Retinal pigment epithelial cell (primary cell): Measurements from ENCODE around the gene VEGFB.
"Not testable (repeated sequence)": the region's sequence is repeated elsewhere in the genome, so short reads cannot be mapped to it uniquely, and the experiment has no call there.

Experiments
- DNase-seq: peaks from one replicate; pipeline ENCODE4 v3.0.0-alpha.2; 2010; ENCODE audit warnings: low read depth
- H3K4me3 ChIP-seq: 2 replicates; pipeline ENCODE4 v1.5.1; 2011; ENCODE audit warnings: mild to moderate bottlenecking, low read length, control low read depth, moderate library complexity
- TF ChIP-seq, protein P1 (sequence below): conservative IDR thresholded peaks from 2 replicates; pipeline ENCODE4 v1.5.1; 2011; ENCODE audit warnings: low read depth, low read length, control low read depth, inconsistent platforms

Gene VEGFB

GRCh38 chr11:64244107-64244506 lies 9.7 kb downstream of the VEGFB start:
- DNase-seq, result no peak
- TF ChIP-seq, protein P1, sequence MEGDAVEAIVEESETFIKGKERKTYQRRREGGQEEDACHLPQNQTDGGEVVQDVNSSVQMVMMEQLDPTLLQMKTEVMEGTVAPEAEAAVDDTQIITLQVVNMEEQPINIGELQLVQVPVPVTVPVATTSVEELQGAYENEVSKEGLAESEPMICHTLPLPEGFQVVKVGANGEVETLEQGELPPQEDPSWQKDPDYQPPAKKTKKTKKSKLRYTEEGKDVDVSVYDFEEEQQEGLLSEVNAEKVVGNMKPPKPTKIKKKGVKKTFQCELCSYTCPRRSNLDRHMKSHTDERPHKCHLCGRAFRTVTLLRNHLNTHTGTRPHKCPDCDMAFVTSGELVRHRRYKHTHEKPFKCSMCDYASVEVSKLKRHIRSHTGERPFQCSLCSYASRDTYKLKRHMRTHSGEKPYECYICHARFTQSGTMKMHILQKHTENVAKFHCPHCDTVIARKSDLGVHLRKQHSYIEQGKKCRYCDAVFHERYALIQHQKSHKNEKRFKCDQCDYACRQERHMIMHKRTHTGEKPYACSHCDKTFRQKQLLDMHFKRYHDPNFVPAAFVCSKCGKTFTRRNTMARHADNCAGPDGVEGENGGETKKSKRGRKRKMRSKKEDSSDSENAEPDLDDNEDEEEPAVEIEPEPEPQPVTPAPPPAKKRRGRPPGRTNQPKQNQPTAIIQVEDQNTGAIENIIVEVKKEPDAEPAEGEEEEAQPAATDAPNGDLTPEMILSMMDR, result no peak
- H3K4me3 ChIP-seq, result no peak overlapping the region

DNA sequence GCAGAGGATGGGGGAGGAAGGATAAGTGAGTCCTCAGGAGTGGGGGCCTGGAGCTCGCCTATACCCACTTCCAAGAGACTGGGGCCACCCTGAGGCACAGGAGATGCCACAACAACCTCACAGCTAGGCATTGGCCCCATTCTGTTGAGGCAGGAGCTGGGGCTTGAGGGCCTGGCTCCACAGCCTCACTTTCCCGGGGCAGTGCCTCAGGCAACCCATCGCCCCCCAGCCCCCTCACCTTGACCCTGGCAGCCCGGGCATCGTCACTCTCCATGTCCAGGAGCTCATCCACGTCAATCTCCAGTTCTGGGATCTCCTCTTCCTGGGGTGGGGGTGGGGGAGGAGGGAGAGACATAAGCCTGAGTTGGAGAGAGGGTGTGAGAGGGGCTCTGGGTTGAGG lies 10.6 kb downstream of the VEGFB start:
- H3K4me3 ChIP-seq, result peak overlapping the region; percentile 90
- TF ChIP-seq, protein P1, result no peak
- no peak for DNase-seq

DNA sequence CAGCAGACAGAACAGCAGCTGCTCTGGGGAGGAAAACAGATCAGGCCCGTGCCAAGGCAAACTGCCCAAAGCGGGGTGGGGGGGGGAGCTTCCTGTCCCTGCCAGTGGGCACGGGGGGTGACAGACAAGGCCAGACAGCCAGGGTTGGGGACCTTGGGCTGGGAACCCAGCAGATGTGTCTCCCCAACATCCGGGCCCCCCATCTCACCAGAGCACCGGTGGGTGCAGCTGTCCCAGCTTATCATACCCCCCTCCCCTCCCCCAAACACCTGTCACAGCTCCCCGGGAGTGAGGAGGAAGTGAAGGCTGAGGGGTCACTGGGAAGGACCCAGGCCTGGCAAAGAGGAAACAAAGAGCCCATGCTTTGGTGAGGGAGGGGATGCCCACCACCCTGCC lies 11.0 kb downstream of the VEGFB start:
- TF ChIP-seq, protein P1, result no peak
- no peak for DNase-seq
- peak overlapping the region; percentile 90 for H3K4me3 ChIP-seq

DNA sequence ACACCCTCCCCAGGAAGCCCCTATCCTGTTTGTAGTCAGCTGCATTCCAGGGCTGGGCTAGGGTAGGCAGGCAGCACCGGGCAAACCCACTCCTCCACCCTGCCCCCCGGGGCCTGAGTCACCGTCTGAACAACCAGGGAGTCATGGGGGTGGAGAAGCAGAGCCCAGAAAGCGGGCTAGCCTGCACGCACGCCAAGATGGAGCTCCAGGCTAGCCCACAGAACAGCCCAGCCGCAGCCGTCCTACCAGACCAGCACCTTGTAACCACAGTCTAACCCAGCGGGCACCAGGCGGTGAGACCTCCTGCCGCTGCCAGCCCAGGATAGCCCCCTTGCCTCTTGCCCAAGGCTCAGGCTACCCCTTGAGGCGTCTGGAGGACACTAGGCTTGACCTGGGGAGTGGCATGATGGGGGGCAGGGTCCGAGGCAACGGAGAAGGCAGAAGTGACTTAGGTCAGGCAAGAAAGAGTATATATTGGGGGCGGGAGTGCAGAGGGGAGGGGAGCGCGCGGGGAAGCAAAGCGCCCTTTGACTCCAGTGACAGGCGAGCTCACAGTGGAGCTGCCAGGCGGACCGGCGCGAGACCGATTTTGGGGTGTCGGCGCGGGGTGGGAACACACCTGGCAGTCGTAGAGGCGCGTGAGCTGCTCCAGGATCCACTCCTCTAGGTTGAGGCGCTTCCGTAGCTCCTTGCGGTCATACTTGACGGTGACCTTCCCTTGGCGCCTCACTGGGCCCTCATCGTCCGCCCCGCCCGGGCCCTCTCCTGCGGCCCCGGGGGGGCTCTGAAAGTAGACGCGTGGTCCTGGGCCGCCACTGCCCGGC lies 11.6 kb downstream of the VEGFB start:
- peak; percentile 72 for DNase-seq

GRCh38 chr11:64246621-64246870 lies 12.2 kb downstream of the VEGFB start:
- H3K4me3 ChIP-seq, DNase-seq: not testable (repeated sequence)

More for the DNA sequence above, 11.6 kb downstream of the VEGFB start:
- peak overlapping the region; percentile 90 for H3K4me3 ChIP-seq
- TF ChIP-seq, protein P1, result no peak

- TF ChIP-seq, protein P1, result no peak
- DNase-seq, result peak; percentile 46
- H3K4me3 ChIP-seq, result peak within 1 kb of the TSS; percentile 90
Measured at GRCh38 chr11:64246871-64247728, 12.7 kb downstream of the VEGFB start, which contains the start of gene PPP1R14B. TSS of gene PPP1R14B (minus strand) at chr11:64246943. CDS start at chr11:64246673, 270 bp downstream.

GRCh38 chr11:64247729-64248531 lies 13.5 kb downstream of the VEGFB start:
- TF ChIP-seq, protein P1, result no peak
- DNase-seq, result no peak
- H3K4me3 ChIP-seq, result peak overlapping the region; percentile 74
